ENCODE results near the gene AFAP1. TPM values are rescaled to one million over a fixed set of nuclear protein-coding genes. Genes with fewer than 3 reads are reported as not detected.

AFAP1 gene
- total and polyA plus RNA-seq, 2 of the 4 experiments (the other 2 are of a cell fraction), result 48.2 to 80.9 TPM

GRCh38 chr4:7767526-7767925 is 172.1 kb downstream of the AFAP1 start:
- Histone ChIP-seq H3K4me3 (ENCODE audit: insufficient read depth, low read depth, low read length) (no peak overlapping the region), H4K5ac (ENCODE audit: low read depth, low read length) (no peak overlapping the region), H3K27me3 (ENCODE audit: control insufficient read depth, insufficient read depth, low read length) (no peaks in the 10 kb centered on the region), H3K36me3 (ENCODE audit: control insufficient read depth, insufficient read depth, low read length) (peaks cover 92% of the 10 kb centered on the region), H2AFZ (replicated peaks; ENCODE audit: low read length, poor library complexity) (no peak overlapping the region), H3K9ac (ENCODE audit: low read depth, low read length) (no peak overlapping the region), H2BK5ac (ENCODE audit: low read depth, low read length, poor library complexity, severe bottlenecking) (no peak overlapping the region), H3K56ac (ENCODE audit: extremely low read depth, insufficient read depth, low read length) (no peak overlapping the region), H3K4me2 (ENCODE audit: low read depth, low read length) (no peak overlapping the region), H4K20me1 (ENCODE audit: insufficient read depth, low read length) (peaks cover 60% of the 10 kb centered on the region), H2BK20ac (ENCODE audit: low read depth, low read length) (no peak overlapping the region), H3K9me3 (ENCODE audit: control insufficient read depth, insufficient read depth, low read length) (no peaks in the 10 kb centered on the region), H2AK9ac (replicated peaks; ENCODE audit: low read depth, low read length, poor library complexity) (no peak overlapping the region), H2BK15ac (ENCODE audit: low read depth, low read length) (no peak overlapping the region), H2BK120ac (ENCODE audit: low read depth, low read length) (no peak overlapping the region), H4K91ac (ENCODE audit: insufficient read depth, low read depth, low read length) (no peak overlapping the region), H3K23ac (ENCODE audit: low read depth, low read length) (no peak overlapping the region), H3K9me1 (ENCODE audit: insufficient read depth, low read length) (peaks cover 13% of the 10 kb centered on the region; the same call in 1 of the 2 replicates), H4K8ac (ENCODE audit: low read depth in 2 of 2, low read length in 2 of 2) (no peak overlapping the region), H3K18ac (ENCODE audit: low read depth, low read length) (no peak overlapping the region), H3K14ac (replicated peaks; ENCODE audit: low read depth, low read length) (no peak overlapping the region), H3K27ac (ENCODE audit: insufficient read depth, low read length) (no peak overlapping the region), H3K79me1 (ENCODE audit: low read depth in 1 of 2, low read length in 2 of 2) (peaks cover 24 to 81% of the 10 kb centered on the region in 2 experiments), H2AK5ac (ENCODE audit: low read depth, low read length) (no peak overlapping the region), H3K4me1 (ENCODE audit: control insufficient read depth, insufficient read depth, low read length) (peaks cover 4% of the 10 kb centered on the region), H3K4ac (ENCODE audit: low read depth, low read length) (no peak overlapping the region)
- no CpG with 5 or more reads among the region's 9 CpGs for WGBS, 2 experiments (ENCODE audit: extremely low coverage in 2 of 2, insufficient read length in 1 of 2)
- no peak for DNase-seq
- dilution Hi-C loops (cut with HindIII; ENCODE audit: low sequenced_read_pairs, unreplicated experiment), result no loop called here
- ChIA-PET POLR2A (ENCODE audit: unreplicated experiment) (no interaction called here), CTCF (interaction anchor here (2.2 kb wide), 1 partner anchor 37 kb away, joined by 5 read pairs; no protein-coding TSS in a partner anchor)
- in situ Hi-C loops (cut with MboI; ENCODE audit: low sequenced_read_pairs), result loop anchor here (10.0 kb wide), 1 partner anchor 217 kb away; no protein-coding TSS in a partner anchor
- BruUV-seq (replicated peaks), result no TSS peak
- intact Hi-C loops (cut with micrococcal nuclease), result no loop called here
- TF ChIP-seq CHD1 (IDR thresholded peaks at IDR 0.05; ENCODE audit: low read depth, low read length), result no peak
- TF ChIP-seq MAFK (IDR thresholded peaks at IDR 0.05; ENCODE audit: low read depth, low read length), result no peak
- TF ChIP-seq MXI1 (IDR thresholded peaks at IDR 0.05; ENCODE audit: borderline replicate concordance, low read depth, low read length), result no peak
- TF ChIP-seq USF2 (IDR thresholded peaks at IDR 0.05; ENCODE audit: low read depth, low read length), result no peak
- TF ChIP-seq RFX5 (IDR thresholded peaks at IDR 0.05; ENCODE audit: low read depth, low read length), result no peak
- TF ChIP-seq CEBPB (IDR thresholded peaks at IDR 0.05; ENCODE audit: low read depth, low read length), result no peak
- TF ChIP-seq RCOR1 (IDR thresholded peaks at IDR 0.05; ENCODE audit: insufficient replicate concordance, low read length), result no peak
- no peak for TF ChIP-seq POLR2A (IDR thresholded peaks at IDR 0.05; ENCODE audit: low read depth, low read length)
- TF ChIP-seq RAD21 (IDR thresholded peaks at IDR 0.05; ENCODE audit: low read length), result no peak
- TF ChIP-seq CTCF (conservative IDR thresholded peaks at IDR 0.05; ENCODE audit: low read depth, low read length), result no peak
- no peak for TF ChIP-seq ELK1 (IDR thresholded peaks at IDR 0.05; ENCODE audit: borderline replicate concordance, low read depth, low read length)
- no peak for ATAC-seq (ENCODE audit: low read depth)

Data from IMR-90 (cell line).